Keratinocyte (primary cell): ENCODE measurements around the gene PIGL. TPM values are rescaled to one million over a fixed set of nuclear protein-coding genes. Genes with fewer than 3 reads are reported as not detected.

Experiments used
- DNase-seq: peaks from one replicate; pipeline ENCODE4 v3.0.0-alpha.2; 2011; ENCODE audit warnings: low read depth, missing footprints, low spot score
- FAIRE-seq: peaks from 2 replicates; lab custom pipeline; 2011; peaks lifted over from hg19 to GRCh38; lab: Jason Lieb, UNC
- H2AFZ ChIP-seq: 2 replicates; pipeline ENCODE4 v1.6.0; 2012; ENCODE audit warnings: low read length, control low read depth, inconsistent platforms; ENCODE audit not compliant: control insufficient read depth
- H3K27ac ChIP-seq: 2 replicates; pipeline ENCODE4 v1.5.1; 2011; ENCODE audit warnings: low read length; ENCODE audit not compliant: control insufficient read depth, insufficient read depth
- H3K27me3 ChIP-seq: 3 replicates; pipeline ENCODE4 v1.6.0; 2011; ENCODE audit warnings: low read length; ENCODE audit not compliant: control insufficient read depth, insufficient read depth; ENCODE audit errors: extremely low read depth
- H3K36me3 ChIP-seq, 2 experiments: 2 replicates in 1 of 2; 3 replicates in 1 of 2; pipeline ENCODE4 v1.5.1; 2011; ENCODE audit warnings: low read length in 2 of 2, mild to moderate bottlenecking in 1 of 2; ENCODE audit not compliant: control insufficient read depth in 2 of 2, insufficient read depth in 2 of 2; ENCODE audit errors: extremely low read depth in 1 of 2
- H3K4me1 ChIP-seq: 3 replicates; pipeline ENCODE4 v1.5.1; 2011; ENCODE audit warnings: low read length; ENCODE audit not compliant: control insufficient read depth, insufficient read depth; ENCODE audit errors: extremely low read depth
- H3K4me2 ChIP-seq: 3 replicates; pipeline ENCODE4 v1.6.0; 2011; ENCODE audit warnings: low read depth, low read length; ENCODE audit not compliant: control insufficient read depth, insufficient read depth; ENCODE audit errors: extremely low read depth
- H3K4me3 ChIP-seq, 3 experiments: fragments of 200-600 bp in 1 of 3; sonication (generic) in 1 of 3; 2 replicates in 2 of 3; 3 replicates in 1 of 3; pipeline ENCODE4 v1.5.1; 2011 to 2016; ENCODE audit warnings: low read length in 3 of 3, mild to moderate bottlenecking in 3 of 3, control low read depth in 2 of 3, inconsistent platforms in 1 of 3, low read depth in 1 of 3, mixed read lengths in 1 of 3, mixed run types in 1 of 3, moderate library complexity in 1 of 3; ENCODE audit not compliant: control insufficient read depth in 2 of 3, insufficient read depth in 2 of 3; ENCODE audit errors: extremely low read depth in 1 of 3
- H3K79me2 ChIP-seq: 2 replicates; pipeline ENCODE4 v1.6.0; 2012; ENCODE audit warnings: low read length; ENCODE audit not compliant: control insufficient read depth, insufficient read depth
- H3K9ac ChIP-seq: 3 replicates; pipeline ENCODE4 v1.6.0; 2011; ENCODE audit warnings: low read length; ENCODE audit not compliant: control insufficient read depth, insufficient read depth; ENCODE audit errors: extremely low read depth
- H3K9me1 ChIP-seq: 3 replicates; pipeline ENCODE4 v1.6.0; 2011; ENCODE audit warnings: low read length; ENCODE audit not compliant: control insufficient read depth, insufficient read depth; ENCODE audit errors: extremely low read depth
- H3K9me3 ChIP-seq: 2 replicates; pipeline ENCODE4 v1.5.1; 2012; ENCODE audit warnings: low read depth, low read length; ENCODE audit not compliant: control insufficient read depth
- H4K20me1 ChIP-seq: 3 replicates; pipeline ENCODE4 v1.6.0; 2011; ENCODE audit warnings: low read length; ENCODE audit not compliant: control insufficient read depth, insufficient read depth; ENCODE audit errors: extremely low read depth
- CTCF ChIP-seq, 3 experiments: IDR thresholded peaks in 1 of 3; conservative IDR thresholded peaks in 1 of 3; optimal IDR thresholded peaks in 1 of 3; 2 replicates in 2 of 3; 3 replicates in 1 of 3; pipeline versions ENCODE3 to v1.5.1; 2011; ENCODE audit warnings: low read length in 3 of 3, mild to moderate bottlenecking in 3 of 3, moderate library complexity in 2 of 3, control low read depth in 1 of 3, inconsistent platforms in 1 of 3; ENCODE audit not compliant: insufficient read depth in 2 of 3; ENCODE audit errors: extremely low read depth in 1 of 3
- EZH2 ChIP-seq: IDR thresholded peaks from one replicate; pipeline ENCODE4 v1.6.1; 2012; ENCODE audit warnings: inconsistent platforms, mild to moderate bottlenecking, low read length, moderate library complexity
- dilution Hi-C: fragments of 300-500 bp; cut with MboI; formaldehyde crosslinking; loops from one replicate; pipeline ENCODE4 v1.7.0; 2020; ENCODE audit warnings: low sequenced_read_pairs; ENCODE audit not compliant: extremely low pct_ligation_motif_present
- polyA plus RNA-seq, 5 experiments: library from polyadenylated mRNA; depleted of rRNA in 3 of 5; stranded (reverse) in 3 of 5; stranded (forward) in 1 of 5; unstranded in 1 of 5; fragments of >200 nt; gene quantifications; 1 replicate in 1 of 5; 2 replicates in 3 of 5; 3 replicates in 1 of 5; pipeline versions ENCODE4 v1.2.1 to v1.2.3, GENCODE V29; 2011 to 2012; ENCODE audit warnings: missing spikeins in 2 of 5, low read depth in 1 of 5, low replicate concordance in 1 of 5

Gene PIGL
- polyA plus RNA-seq, 1 donor (not counting 4 experiments of a cell fraction or from before 2014, with no cell fraction given) = 21.5 TPM

- Histone ChIP-seq H3K9me3 (no peaks in the 10 kb centered on the region), H3K4me2 (no peak overlapping the region), H3K27me3 (no peaks in the 10 kb centered on the region), H2AFZ (no peak overlapping the region), H3K79me2 (no peaks in the 10 kb centered on the region), H3K4me1 (no peaks in the 10 kb centered on the region), H3K9me1 (no peaks in the 10 kb centered on the region), H4K20me1 (no peaks in the 10 kb centered on the region), H3K9ac (no peak overlapping the region), H3K36me3 (peaks cover 0 to 6% of the 10 kb centered on the region in 2 experiments), H3K27ac (no peak overlapping the region), H3K4me3 (no peak overlapping the region)
- no peak for TF ChIP-seq EZH2
- no peak for DNase-seq
- no peak for FAIRE-seq
- dilution Hi-C loops = no loop called here
These were observed 97.8 kb downstream of the PIGL start for GRCh38 chr17:16314859-16315258.

GRCh38 chr17:16319969-16320368 is 103.0 kb downstream of the PIGL start:
- no peak overlapping the region for H2AFZ ChIP-seq
- no peaks in the 10 kb centered on the region for H4K20me1 ChIP-seq
- no peak for FAIRE-seq
- peaks cover 1 to 6% of the 10 kb centered on the region in 2 experiments for H3K36me3 ChIP-seq
- H3K4me3 ChIP-seq = no peak overlapping the region
- H3K27me3 ChIP-seq = no peaks in the 10 kb centered on the region
- no peaks in the 10 kb centered on the region for H3K9me3 ChIP-seq
- no peak for DNase-seq
- dilution Hi-C loops = no loop called here
- H3K4me1 ChIP-seq = no peaks in the 10 kb centered on the region
- TF ChIP-seq EZH2 (no peak), CTCF (optimal IDR thresholded peaks at IDR 0.05 in 1 of 3, IDR thresholded peaks at IDR 0.05 in 1 of 3, conservative IDR thresholded peaks at IDR 0.05 in 1 of 3; ENCODE audit: extremely low read depth in 1 of 3, insufficient read depth in 2 of 3, low read length in 3 of 3) (no peak)
- H3K4me2 ChIP-seq = no peak overlapping the region
- H3K27ac ChIP-seq = no peak overlapping the region
- H3K9me1 ChIP-seq = no peaks in the 10 kb centered on the region
- no peaks in the 10 kb centered on the region for H3K79me2 ChIP-seq
- no peak overlapping the region for H3K9ac ChIP-seq

- no peak for FAIRE-seq
- H3K4me2 ChIP-seq = no peak overlapping the region
These were observed 105.6 kb downstream of the PIGL start for GRCh38 chr17:16322636-16323035.

More at GRCh38 chr17:16322636-16323035, 105.6 kb downstream of the PIGL start:
- dilution Hi-C loops = no loop called here
- H3K27ac ChIP-seq = no peak overlapping the region
- no peaks in the 10 kb centered on the region for H3K79me2 ChIP-seq
- no peaks in the 10 kb centered on the region for H3K9me3 ChIP-seq
- H3K27me3 ChIP-seq = no peaks in the 10 kb centered on the region
- no peak for DNase-seq
- H3K4me3 ChIP-seq = no peak overlapping the region
- TF ChIP-seq EZH2 (no peak), CTCF (optimal IDR thresholded peaks at IDR 0.05 in 1 of 3, IDR thresholded peaks at IDR 0.05 in 1 of 3, conservative IDR thresholded peaks at IDR 0.05 in 1 of 3; ENCODE audit: extremely low read depth in 1 of 3, insufficient read depth in 2 of 3, low read length in 3 of 3) (no peak)
- H3K9me1 ChIP-seq = no peaks in the 10 kb centered on the region
- H3K36me3 ChIP-seq = peaks cover 1 to 5% of the 10 kb centered on the region in 2 experiments
- no peaks in the 10 kb centered on the region for H4K20me1 ChIP-seq
- H3K4me1 ChIP-seq = no peaks in the 10 kb centered on the region
- H3K9ac ChIP-seq = no peak overlapping the region
- no peak overlapping the region for H2AFZ ChIP-seq
